Gastrocnemius medialis (tissue), 4 donors: ENCODE data around the gene IL36G.

ENCODE experiments used
- CTCF ChIP-seq, 5 experiments: fragments of 450-650 bp in 3 of 5; fragments of 200-600 bp in 2 of 5; sonication (generic) in 2 of 5; IDR thresholded peaks in 4 of 5; conservative IDR thresholded peaks in 1 of 5; 1 replicate in 4 of 5; 2 replicates in 1 of 5; pipeline ENCODE4 v1.5.1; 2016 to 2019; ENCODE audit warnings: antibody characterized with exemption in 5 of 5, mild to moderate bottlenecking in 3 of 5, moderate library complexity in 3 of 5
- POLR2A ChIP-seq, 2 donors: fragments of 450-650 bp; IDR thresholded peaks; one replicate each; pipeline ENCODE4 v1.6.1; 2017; ENCODE audit warnings: antibody characterized with exemption in 2 of 2, mild to moderate bottlenecking in 2 of 2, moderate library complexity in 2 of 2

- TF ChIP-seq CTCF (IDR thresholded peaks at IDR 0.05 in 4 of 5, conservative IDR thresholded peaks at IDR 0.05 in 1 of 5) (no peak), POLR2A (IDR thresholded peaks at IDR 0.05) (no peak)
Measured at GRCh38 chr2:113002677-113003076, 24.9 kb downstream of the IL36G start.
